SK-N-MC (cell line): ENCODE data around the gene CLEC14A.
A peak's percentile ranks its signal among the peaks of the same experiment; 100 is the strongest.

Experiments
- DNase-seq: peaks from one replicate; pipeline ENCODE4 v3.0.0-alpha.2; 2011; ENCODE audit warnings: low read depth, low spot score
- H3K27ac ChIP-seq: fragments of 200-600 bp; sonication (generic); 2 replicates; pipeline ENCODE4 v1.5.1; 2016; ENCODE audit warnings: mixed run types
- H3K36me3 ChIP-seq: fragments of 200-600 bp; sonication (generic); 2 replicates; pipeline ENCODE4 v1.6.1; 2017; ENCODE audit warnings: antibody characterized with exemption, low read length, mixed read lengths; ENCODE audit not compliant: insufficient read depth
- H3K4me3 ChIP-seq: fragments of 200-600 bp; sonication (generic); 2 replicates; pipeline ENCODE4 v1.5.1; 2016
- H3K9ac ChIP-seq: fragments of 200-600 bp; sonication (generic); 2 replicates; pipeline ENCODE4 v1.8.0; 2017; ENCODE audit warnings: mixed run types, mixed read lengths; ENCODE audit not compliant: insufficient read length
- H3K9me3 ChIP-seq: fragments of 200-600 bp; sonication (generic); 2 replicates; pipeline ENCODE4 v1.6.1; 2017; ENCODE audit warnings: low read depth, mild to moderate bottlenecking, antibody characterized with exemption, low read length, moderate library complexity, mixed read lengths
- EZH2 ChIP-seq: fragments of 200-600 bp; sonication (generic); IDR thresholded peaks from one replicate; pipeline ENCODE4 v1.6.1; 2017; ENCODE audit warnings: antibody characterized with exemption
- FOXP2 ChIP-seq: optimal IDR thresholded peaks from 2 replicates; pipeline ENCODE3; 2011; ENCODE audit warnings: mild to moderate bottlenecking, moderate library complexity; ENCODE audit not compliant: insufficient read depth; ENCODE audit errors: extremely low read length, control extremely low read depth
- POLR2AphosphoS5 ChIP-seq: IDR thresholded peaks from 2 replicates; pipeline ENCODE4 v1.6.1; 2012; ENCODE audit warnings: mild to moderate bottlenecking, low read depth, low read length, borderline replicate concordance

CLEC14A gene

GRCh38 chr14:38210587-38211216 lies 45.2 kb downstream of the CLEC14A start:
- no peak overlapping the region for H3K4me3 ChIP-seq
- TF ChIP-seq EZH2 (no peak), POLR2AphosphoS5 (no peak), FOXP2 (no peak)
- H3K9ac ChIP-seq = no peak overlapping the region
- H3K36me3 ChIP-seq = no peaks in the 10 kb centered on the region
- DNase-seq = no peak
- no peak overlapping the region for H3K27ac ChIP-seq
- H3K9me3 ChIP-seq = no peaks in the 10 kb centered on the region; the same call in 1 of the 2 replicates

GRCh38 chr14:38209572-38210557 lies 46.0 kb downstream of the CLEC14A start:
- DNase-seq = no peak
- H3K4me3 ChIP-seq = no peak overlapping the region
- H3K9me3 ChIP-seq = no peaks in the 10 kb centered on the region; the same call in 1 of the 2 replicates
- H3K9ac ChIP-seq = no peak overlapping the region
- TF ChIP-seq POLR2AphosphoS5 = no peak
- no peak for TF ChIP-seq EZH2
- no peak for TF ChIP-seq FOXP2
- no peak overlapping the region for H3K27ac ChIP-seq
- H3K36me3 ChIP-seq = no peaks in the 10 kb centered on the region

- Histone ChIP-seq H3K36me3 (no peaks in the 10 kb centered on the region), H3K9me3 (no peaks in the 10 kb centered on the region; the same call in 1 of the 2 replicates), H3K9ac (no peak overlapping the region), H3K4me3 (peak overlapping the region; percentile 79), H3K27ac (no peak overlapping the region)
- no peak for TF ChIP-seq POLR2AphosphoS5
- TF ChIP-seq EZH2 = no peak
- peak; percentile 75 for TF ChIP-seq FOXP2
- no peak for DNase-seq
Observed at GRCh38 chr14:38208618-38209562, 47.0 kb downstream of the CLEC14A start.

- Histone ChIP-seq H3K36me3 (no peaks in the 10 kb centered on the region), H3K9ac (no peak within 1 kb of the TSS), H3K4me3 (peak within 1 kb of the TSS; percentile 79), H3K27ac (no peak within 1 kb of the TSS), H3K9me3 (no peaks in the 10 kb centered on the region; the same call in 1 of the 2 replicates)
- TF ChIP-seq EZH2 (no peak), POLR2AphosphoS5 (no peak), FOXP2 (no peak)
- DNase-seq = no peak
Observed at GRCh38 chr14:38207736-38208617, 47.9 kb downstream of the CLEC14A start, which contains the start of gene SSTR1. Gene SSTR1 (plus strand): TSS chr14:38207904. CDS start chr14:38209390, 1,486 bp downstream.

- DNase-seq = no peak
- Histone ChIP-seq H3K4me3 (peak overlapping the region; percentile 79; the same call in 1 of the 2 replicates), H3K27ac (no peak overlapping the region), H3K9ac (no peak overlapping the region), H3K9me3 (no peaks in the 10 kb centered on the region; the same call in 1 of the 2 replicates), H3K36me3 (no peaks in the 10 kb centered on the region)
- TF ChIP-seq EZH2 = no peak
- no peak for TF ChIP-seq FOXP2
- TF ChIP-seq POLR2AphosphoS5 = no peak
Observed at GRCh38 chr14:38207377-38207735, 48.5 kb downstream of the CLEC14A start.

GRCh38 chr14:38206689-38207376 lies 49.1 kb downstream of the CLEC14A start:
- no peak overlapping the region for H3K27ac ChIP-seq
- no peaks in the 10 kb centered on the region; the same call in 1 of the 2 replicates for H3K9me3 ChIP-seq
- TF ChIP-seq EZH2 (no peak), FOXP2 (no peak), POLR2AphosphoS5 (no peak)
- no peak overlapping the region for H3K9ac ChIP-seq
- no peaks in the 10 kb centered on the region for H3K36me3 ChIP-seq
- H3K4me3 ChIP-seq = no peak overlapping the region
- DNase-seq = no peak
